A549 (cell line): ENCODE results near the gene CHPF2. TPM values are rescaled to one million over a fixed set of nuclear protein-coding genes. Genes with fewer than 3 reads are reported as not detected.

Experiments
- ATAC-seq, 2 experiments: fragments of 200-7000 bp in 1 of 2; fragments of >200 bp in 1 of 2; cut with Nextera tagmentation in 1 of 2; cut with Tn5 transposase in 1 of 2; 3 replicates each; pipeline versions ENCODE4 v1.8.0 to v1.9.1; 2018 to 2020; ENCODE audit warnings: mild to moderate bottlenecking in 1 of 2, moderate library complexity in 1 of 2
- CTCF ChIA-PET: fragments of 300-600 bp; sonication (Branson Sonifier 250); formaldehyde crosslinking; extraction: SDS; loops from one replicate; lab custom pipeline; 2021; ENCODE audit warnings: antibody characterized with exemption, inconsistent platforms; lab: Yijun Ruan, JAX
- POLR2A ChIA-PET: fragments of 350-600 bp; formaldehyde crosslinking; extraction: SDS; loops from one replicate; lab custom pipeline; 2021; ENCODE audit warnings: antibody characterized with exemption, inconsistent platforms; lab: Yijun Ruan, JAX
- DNase-seq, 2 experiments: peaks; one replicate each; pipeline versions ENCODE4 v3.0.0 to v3.0.0-alpha.2; 2011 to 2016; ENCODE audit warnings: low read depth in 1 of 2, low spot score in 1 of 2
- FAIRE-seq: peaks from 2 replicates; lab custom pipeline; 2011; peaks lifted over from hg19 to GRCh38; lab: Jason Lieb, UNC
- H3K27ac ChIP-seq, 2 experiments: fragments of >200 bp; sonication (Bioruptor Twin); formaldehyde crosslinking; 3 replicates each; pipeline ENCODE4 v1.5.1; 2016 to 2017
- H3K4me1 ChIP-seq: fragments of >200 bp; sonication (Bioruptor Twin); formaldehyde crosslinking; 3 replicates; pipeline ENCODE4 v1.6.1; 2016
- H3K4me2 ChIP-seq: fragments of >200 bp; sonication (Bioruptor Twin); formaldehyde crosslinking; 3 replicates; pipeline ENCODE4 v1.6.1; 2016
- H3K4me3 ChIP-seq: fragments of >200 bp; sonication (Bioruptor Twin); formaldehyde crosslinking; 3 replicates; pipeline ENCODE4 v1.5.1; 2016
- H3K9me3 ChIP-seq: fragments of >200 bp; sonication (Bioruptor Twin); formaldehyde crosslinking; 3 replicates; pipeline ENCODE4 v1.6.1; 2016
- CBX2 ChIP-seq: fragments of 200-600 bp; sonication (generic); IDR thresholded peaks from 2 replicates; pipeline ENCODE4 v1.6.1; 2016; ENCODE audit warnings: low read depth, mild to moderate bottlenecking, borderline replicate concordance
- CHD4 ChIP-seq: fragments of 200-600 bp; sonication (generic); IDR thresholded peaks from 2 replicates; pipeline ENCODE4 v1.6.1; 2016; ENCODE audit warnings: antibody characterized with exemption, mild to moderate bottlenecking, borderline replicate concordance
- FOXS1 ChIP-seq: fragments of 250-450 bp; sonication (Bioruptor Pico); IDR thresholded peaks from 2 replicates; pipeline ENCODE4 v1.5.0; 2020; ENCODE audit warnings: mild to moderate bottlenecking, moderate library complexity
- GATA3 ChIP-seq: IDR thresholded peaks from 2 replicates; pipeline ENCODE4 v1.6.1; 2012; ENCODE audit warnings: borderline replicate concordance
- HEYL ChIP-seq: fragments of 250-450 bp; sonication (Bioruptor Pico); IDR thresholded peaks from 2 replicates; pipeline ENCODE4 v1.8.0; 2021; ENCODE audit warnings: mild to moderate bottlenecking, moderate library complexity
- HOXB13 ChIP-seq: fragments of 250-450 bp; sonication (Bioruptor Pico); IDR thresholded peaks from 2 replicates; pipeline ENCODE4 v1.5.0; 2020; ENCODE audit warnings: low read depth, mild to moderate bottlenecking, moderate library complexity
- JUN ChIP-seq, 2 experiments: fragments of >200 bp; sonication (Bioruptor Twin); formaldehyde crosslinking; IDR thresholded peaks; 2 replicates in 1 of 2; 3 replicates in 1 of 2; pipeline ENCODE4 v1.6.1; 2016 to 2017
- PHF8 ChIP-seq: fragments of 200-600 bp; sonication (generic); IDR thresholded peaks from 2 replicates; pipeline ENCODE4 v1.6.1; 2016; ENCODE audit warnings: low read depth, mild to moderate bottlenecking, antibody characterized with exemption, moderate library complexity, borderline replicate concordance
- POLR2AphosphoS2 ChIP-seq: conservative IDR thresholded peaks from 2 replicates; pipeline ENCODE4 v1.6.1; 2012; ENCODE audit warnings: low read length, improper control_type of control experiment, inconsistent platforms
- RAD21 ChIP-seq, 2 experiments: fragments of >200 bp in 1 of 2; sonication (Bioruptor Twin) in 1 of 2; formaldehyde crosslinking in 1 of 2; IDR thresholded peaks in 1 of 2; conservative IDR thresholded peaks in 1 of 2; 2 replicates in 1 of 2; 3 replicates in 1 of 2; pipeline ENCODE4 v1.6.1; 2012 to 2018; ENCODE audit warnings: inconsistent platforms in 1 of 2
- RCOR1 ChIP-seq: fragments of 150-350 bp; IDR thresholded peaks from 2 replicates; pipeline ENCODE4 v1.6.1; 2014; ENCODE audit warnings: antibody characterized with exemption, low read length, low read depth
- RFX5 ChIP-seq: fragments of 450-650 bp; IDR thresholded peaks from 2 replicates; pipeline ENCODE4 v1.7.1; 2014; ENCODE audit warnings: antibody characterized with exemption, mild to moderate bottlenecking, moderate library complexity
- RNF2 ChIP-seq: fragments of 200-600 bp; sonication (generic); IDR thresholded peaks from 2 replicates; pipeline ENCODE4 v1.6.1; 2016; ENCODE audit warnings: low read depth, mild to moderate bottlenecking, antibody characterized with exemption, moderate library complexity, borderline replicate concordance
- SMC3 ChIP-seq: fragments of >200 bp; sonication (Bioruptor Twin); formaldehyde crosslinking; IDR thresholded peaks from 3 replicates; pipeline ENCODE4 v1.6.1; 2018; ENCODE audit warnings: inconsistent platforms
- SREBF2 ChIP-seq: fragments of 450-650 bp; IDR thresholded peaks from 2 replicates; pipeline ENCODE4 v1.6.1; 2014; ENCODE audit warnings: mild to moderate bottlenecking, moderate library complexity
- ZFP36 ChIP-seq: fragments of 450-650 bp; IDR thresholded peaks from 2 replicates; pipeline ENCODE4 v1.6.1; 2014; ENCODE audit warnings: borderline replicate concordance; ENCODE audit not compliant: partially characterized antibody
- WGBS: methylation state at CpG from one replicate; pipeline ENCODE4 v1.1.6; 2017; ENCODE audit errors: missing lambda C conversion rate; 5-methylcytosine and 5-hydroxymethylcytosine counted together
- polyA plus RNA-seq, 4 experiments: library from polyadenylated mRNA; depleted of rRNA in 3 of 4; stranded (reverse); fragments of >200 nt; fragmentation: RNase III in 1 of 4; extraction: RNeasy Plus Mini Kit Qiagen cat#74134 plus additional on column Dnase treatment in 1 of 4; gene quantifications; 2 replicates in 3 of 4; 3 replicates in 1 of 4; pipeline ENCODE4 v1.2.3, GENCODE V29; 2011 to 2017
- TF ChIP-seq, protein P1 (sequence below): IDR thresholded peaks from 2 replicates; pipeline ENCODE4 v1.6.1; 2012

The CHPF2 gene
- polyA plus RNA-seq, 2 of the 4 experiments (the other 2 are of a cell fraction): 14.9 to 29.6 TPM

DNA sequence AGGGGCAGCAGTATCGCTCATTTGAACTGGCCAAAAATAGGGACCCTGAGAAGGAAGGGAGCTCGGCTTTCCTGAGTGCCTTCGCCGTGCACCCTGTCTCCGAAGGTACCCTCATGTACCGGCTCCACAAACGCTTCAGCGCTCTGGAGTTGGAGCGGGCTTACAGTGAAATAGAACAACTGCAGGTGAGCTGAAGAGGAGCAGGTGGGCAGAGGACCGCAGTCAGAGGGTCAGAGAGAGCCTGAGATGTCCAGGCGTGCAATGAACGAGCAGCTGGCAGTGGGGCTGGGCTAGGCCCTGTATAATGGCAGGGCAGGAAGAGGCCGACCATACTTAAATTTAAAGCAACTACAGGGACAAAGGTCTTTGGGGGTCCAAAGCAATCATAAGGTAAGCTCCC is 4.1 kb downstream of the CHPF2 start:
- DNase-seq (no peak), ATAC-seq (no peak), FAIRE-seq (no peak)
- POLR2A ChIA-PET: no interaction called here
- 94% methylated on average over 13 of the region's 13 CpGs for WGBS
- TF ChIP-seq RFX5 (no peak), HEYL (no peak), RAD21 (conservative IDR thresholded peaks at IDR 0.05 in 1 of 2, IDR thresholded peaks at IDR 0.05 in 1 of 2) (no peak), SMC3 (no peak), HOXB13 (CRISPR knock-in tag) (no peak), CBX2 (no peak), RNF2 (no peak), JUN (IDR thresholded peaks at IDR 0.05) (no peak), GATA3 (no peak), POLR2AphosphoS2 (no peak), CHD4 (no peak), ZFP36 (no peak), FOXS1 (no peak), RCOR1 (no peak), SREBF2 (no peak)
- TF ChIP-seq, protein P1, sequence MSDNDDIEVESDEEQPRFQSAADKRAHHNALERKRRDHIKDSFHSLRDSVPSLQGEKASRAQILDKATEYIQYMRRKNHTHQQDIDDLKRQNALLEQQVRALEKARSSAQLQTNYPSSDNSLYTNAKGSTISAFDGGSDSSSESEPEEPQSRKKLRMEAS: no peak
- no peaks in the 10 kb centered on the region for H3K9me3 ChIP-seq
- CTCF ChIA-PET: interaction anchor here (0.6 to 6.5 kb wide), 11 partner anchors 8 to 696 kb away, joined by 3 to 69 read pairs (median 3); no protein-coding TSS in a partner anchor
- no peak overlapping the region for H3K27ac ChIP-seq
- H3K4me2 ChIP-seq: no peak overlapping the region
- no peak overlapping the region for H3K4me3 ChIP-seq
- peaks cover 28% of the 10 kb centered on the region; the same call in 2 of the 3 replicates for H3K4me1 ChIP-seq

DNA sequence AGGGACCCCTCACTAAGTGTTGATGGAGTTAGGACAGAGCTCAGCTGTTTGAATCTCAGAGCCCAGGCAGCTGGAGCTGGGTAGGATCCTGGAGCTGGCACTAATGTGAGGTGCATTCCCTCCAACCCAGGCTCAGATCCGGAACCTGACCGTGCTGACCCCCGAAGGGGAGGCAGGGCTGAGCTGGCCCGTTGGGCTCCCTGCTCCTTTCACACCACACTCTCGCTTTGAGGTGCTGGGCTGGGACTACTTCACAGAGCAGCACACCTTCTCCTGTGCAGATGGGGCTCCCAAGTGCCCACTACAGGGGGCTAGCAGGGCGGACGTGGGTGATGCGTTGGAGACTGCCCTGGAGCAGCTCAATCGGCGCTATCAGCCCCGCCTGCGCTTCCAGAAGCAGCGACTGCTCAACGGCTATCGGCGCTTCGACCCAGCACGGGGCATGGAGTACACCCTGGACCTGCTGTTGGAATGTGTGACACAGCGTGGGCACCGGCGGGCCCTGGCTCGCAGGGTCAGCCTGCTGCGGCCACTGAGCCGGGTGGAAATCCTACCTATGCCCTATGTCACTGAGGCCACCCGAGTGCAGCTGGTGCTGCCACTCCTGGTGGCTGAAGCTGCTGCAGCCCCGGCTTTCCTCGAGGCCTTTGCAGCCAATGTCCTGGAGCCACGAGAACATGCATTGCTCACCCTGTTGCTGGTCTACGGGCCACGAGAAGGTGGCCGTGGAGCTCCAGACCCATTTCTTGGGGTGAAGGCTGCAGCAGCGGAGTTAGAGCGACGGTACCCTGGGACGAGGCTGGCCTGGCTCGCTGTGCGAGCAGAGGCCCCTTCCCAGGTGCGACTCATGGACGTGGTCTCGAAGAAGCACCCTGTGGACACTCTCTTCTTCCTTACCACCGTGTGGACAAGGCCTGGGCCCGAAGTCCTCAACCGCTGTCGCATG is 5.2 kb downstream of the CHPF2 start:
- no peak for ATAC-seq
- ChIA-PET POLR2A (no interaction called here), CTCF (interaction anchor here (0.9 to 6.5 kb wide), 10 partner anchors 7 to 114 kb away, joined by 3 to 69 read pairs (median 4); no protein-coding TSS in a partner anchor)
- Histone ChIP-seq H3K4me2 (no peak overlapping the region), H3K4me3 (no peak overlapping the region), H3K27ac (no peak overlapping the region), H3K4me1 (peaks cover 23% of the 10 kb centered on the region; the same call in 2 of the 3 replicates)
- WGBS: 95% methylated on average over 39 of the region's 44 CpGs
- DNase-seq: no peak
- FAIRE-seq: no peak
- no peak for TF ChIP-seq PHF8
- TF ChIP-seq, all 56 proteins: peak for 0
- no peaks in the 10 kb centered on the region for H3K9me3 ChIP-seq

DNA sequence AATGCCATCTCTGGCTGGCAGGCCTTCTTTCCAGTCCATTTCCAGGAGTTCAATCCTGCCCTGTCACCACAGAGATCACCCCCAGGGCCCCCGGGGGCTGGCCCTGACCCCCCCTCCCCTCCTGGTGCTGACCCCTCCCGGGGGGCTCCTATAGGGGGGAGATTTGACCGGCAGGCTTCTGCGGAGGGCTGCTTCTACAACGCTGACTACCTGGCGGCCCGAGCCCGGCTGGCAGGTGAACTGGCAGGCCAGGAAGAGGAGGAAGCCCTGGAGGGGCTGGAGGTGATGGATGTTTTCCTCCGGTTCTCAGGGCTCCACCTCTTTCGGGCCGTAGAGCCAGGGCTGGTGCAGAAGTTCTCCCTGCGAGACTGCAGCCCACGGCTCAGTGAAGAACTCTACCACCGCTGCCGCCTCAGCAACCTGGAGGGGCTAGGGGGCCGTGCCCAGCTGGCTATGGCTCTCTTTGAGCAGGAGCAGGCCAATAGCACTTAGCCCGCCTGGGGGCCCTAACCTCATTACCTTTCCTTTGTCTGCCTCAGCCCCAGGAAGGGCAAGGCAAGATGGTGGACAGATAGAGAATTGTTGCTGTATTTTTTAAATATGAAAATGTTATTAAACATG is 6.0 kb downstream of the CHPF2 start:
- H3K4me1 ChIP-seq: peaks cover 22% of the 10 kb centered on the region; the same call in 2 of the 3 replicates
- H3K4me3 ChIP-seq: no peak overlapping the region
- WGBS: 90% methylated on average over 13 of the region's 17 CpGs
- ChIA-PET CTCF (interaction anchor here (1.0 to 6.5 kb wide), 5 partner anchors 6 to 114 kb away, joined by 3 to 69 read pairs (median 5); no protein-coding TSS in a partner anchor), POLR2A (no interaction called here)
- no peak for FAIRE-seq
- TF ChIP-seq FOXS1: no peak
- ATAC-seq: no peak
- no peak overlapping the region for H3K27ac ChIP-seq
- no peaks in the 10 kb centered on the region for H3K9me3 ChIP-seq
- DNase-seq: no peak
- H3K4me2 ChIP-seq: no peak overlapping the region
